HT-29 (cell line): ENCODE measurements around the gene PRR36. TPM values are rescaled to one million over a fixed set of nuclear protein-coding genes. Genes with fewer than 3 reads are reported as not detected.
"Not testable (repeated sequence)": the region's sequence is repeated elsewhere in the genome, so short reads cannot be mapped to it uniquely, and the experiment has no call there.

ENCODE experiments used
- DNase-seq: peaks from one replicate; pipeline ENCODE4 v3.0.0-alpha.2; 2015; ENCODE audit warnings: low spot score
- total RNA-seq: library from RNA; depleted of rRNA; stranded (reverse); fragments of >200 nt; shearing (Covaris generic); gene quantifications from 2 replicates; pipeline ENCODE4 v1.2.3, GENCODE V29; 2014

Gene PRR36
- total RNA-seq, 1 experiment from 2014 or later, result 0.31 TPM

- DNase-seq, result no peak
These were observed 25.7 kb upstream of the PRR36 start for GRCh38 chr19:7899751-7900378.

GRCh38 chr19:7898967-7899366 is 24.8 kb upstream of the PRR36 start:
- DNase-seq, result no peak

GRCh38 chr19:7897292-7897691 is 23.1 kb upstream of the PRR36 start:
- DNase-seq, result no peak

- no peak for DNase-seq
These were observed 21.4 kb upstream of the PRR36 start for GRCh38 chr19:7895565-7895964.

GRCh38 chr19:7894612-7895309 is 20.6 kb upstream of the PRR36 start:
- DNase-seq, result peak; percentile 82

- DNase-seq, result not testable (repeated sequence)
These were observed 19.3 kb upstream of the PRR36 start for GRCh38 chr19:7893362-7894101.

- no peak for DNase-seq
These were observed 14.6 kb upstream of the PRR36 start for GRCh38 chr19:7888826-7889217.

- peak; percentile 47 for DNase-seq
These were observed 14.1 kb upstream of the PRR36 start, which contains the start of gene LRRC8E for GRCh38 chr19:7888145-7888825. TSS of gene LRRC8E (plus strand) at chr19:7888510. CDS start at chr19:7895604, 7,094 bp downstream.

GRCh38 chr19:7887408-7888144 is 13.4 kb upstream of the PRR36 start:
- no peak for DNase-seq

- peak; percentile 11 for DNase-seq
These were observed 11.6 kb upstream of the PRR36 start for GRCh38 chr19:7885818-7886217.

GRCh38 chr19:7883796-7884570 is 9.8 kb upstream of the PRR36 start:
- no peak for DNase-seq

- DNase-seq, result no peak
These were observed 8.9 kb upstream of the PRR36 start for GRCh38 chr19:7883105-7883504.

GRCh38 chr19:7881910-7882309 is 7.7 kb upstream of the PRR36 start:
- no peak for DNase-seq

- DNase-seq, result no peak
These were observed 5.6 kb upstream of the PRR36 start for GRCh38 chr19:7879836-7880235.

- DNase-seq, result no peak
These were observed 5.1 kb upstream of the PRR36 start for GRCh38 chr19:7879111-7879807.

GRCh38 chr19:7877249-7877836 is 3.2 kb upstream of the PRR36 start:
- DNase-seq, result peak; percentile 36

GRCh38 chr19:7874897-7875273 is 695 bp upstream of the PRR36 start:
- DNase-seq, result no peak

- DNase-seq, result no peak
These were observed 700 bp downstream of the PRR36 start for GRCh38 chr19:7873304-7874075.
